NCI-H2227 (cell line): ENCODE data around the gene GCDH.
"Not testable (repeated sequence)": the region's sequence is repeated elsewhere in the genome, so short reads cannot be mapped to it uniquely, and the experiment has no call there.

ENCODE experiments used
- DNase-seq: peaks from one replicate; lab custom pipeline; 2025; ENCODE audit not compliant: unreplicated experiment; lab: John Stamatoyannopoulos, UW

Gene GCDH

DNA sequence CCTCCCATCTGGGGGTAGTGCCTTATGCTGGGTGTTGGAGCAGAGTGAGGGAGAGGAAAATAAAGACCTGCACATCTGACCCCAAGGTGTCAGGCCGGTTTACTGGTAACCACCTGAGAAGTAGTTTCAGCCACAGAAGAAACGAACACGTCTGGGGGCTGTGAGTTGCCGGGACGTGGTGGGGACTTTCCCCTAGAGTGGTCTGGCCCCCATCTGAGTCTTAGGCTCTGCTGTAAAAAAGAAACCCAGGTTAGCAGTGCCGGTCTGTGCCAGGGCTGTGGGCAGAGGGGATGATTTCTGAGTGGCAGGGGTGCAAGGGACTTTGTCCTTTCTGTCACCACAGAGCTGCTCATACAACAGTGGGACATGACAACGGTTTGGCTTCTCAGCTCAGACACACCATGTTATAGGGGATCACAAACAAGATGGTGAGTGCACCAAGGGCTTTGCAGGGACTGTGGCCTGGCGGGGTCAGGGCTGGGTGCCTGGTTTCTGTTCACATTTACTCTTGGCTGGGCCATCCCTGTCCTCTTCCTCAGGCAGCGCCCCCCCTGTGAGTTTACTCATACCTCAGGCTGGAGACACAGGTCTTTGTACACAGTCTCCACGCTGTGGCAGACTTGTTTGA lies 9.0 kb downstream of the GCDH start:
- no peak for DNase-seq

DNA sequence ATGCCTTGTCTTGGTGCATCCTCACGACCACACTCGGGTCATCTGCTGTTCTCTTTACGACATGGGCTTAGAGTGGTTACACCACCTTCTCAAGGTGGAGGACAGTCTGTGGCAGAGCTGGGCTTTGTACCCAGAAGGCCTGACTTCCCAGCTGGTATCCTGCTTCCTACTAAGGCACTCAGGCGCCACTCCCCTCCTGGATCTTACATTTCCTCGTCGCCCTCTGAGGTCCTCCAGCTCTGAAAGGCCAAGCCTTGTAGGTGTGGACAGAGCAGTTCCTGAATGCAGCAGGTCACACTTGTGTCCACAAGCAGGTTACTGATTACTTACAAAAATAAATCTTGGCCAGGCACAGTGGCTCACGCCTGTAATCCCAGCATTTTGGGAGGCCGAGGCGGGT lies 16.2 kb downstream of the GCDH start:
- DNase-seq: no peak

DNA sequence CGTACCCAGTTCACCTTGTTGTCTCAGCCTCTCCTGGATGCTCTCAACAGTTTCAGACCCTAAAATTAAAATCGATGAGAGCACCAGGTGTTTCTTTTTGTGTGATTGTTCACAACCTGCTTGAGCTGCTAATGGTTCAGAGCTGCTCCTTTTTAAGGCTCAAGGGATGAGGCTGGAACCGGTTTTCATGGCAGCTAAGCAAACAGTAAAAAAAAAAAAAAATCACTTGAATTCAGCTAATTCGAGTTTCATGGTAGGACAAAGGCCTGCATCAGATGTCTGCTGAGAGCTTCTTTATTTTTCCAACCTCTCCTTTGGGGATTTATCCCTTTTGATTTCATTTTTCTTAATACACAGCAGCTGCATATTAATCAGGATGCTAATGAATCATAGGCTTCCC lies 21.6 kb downstream of the GCDH start:
- peak; percentile 39 for DNase-seq

DNA sequence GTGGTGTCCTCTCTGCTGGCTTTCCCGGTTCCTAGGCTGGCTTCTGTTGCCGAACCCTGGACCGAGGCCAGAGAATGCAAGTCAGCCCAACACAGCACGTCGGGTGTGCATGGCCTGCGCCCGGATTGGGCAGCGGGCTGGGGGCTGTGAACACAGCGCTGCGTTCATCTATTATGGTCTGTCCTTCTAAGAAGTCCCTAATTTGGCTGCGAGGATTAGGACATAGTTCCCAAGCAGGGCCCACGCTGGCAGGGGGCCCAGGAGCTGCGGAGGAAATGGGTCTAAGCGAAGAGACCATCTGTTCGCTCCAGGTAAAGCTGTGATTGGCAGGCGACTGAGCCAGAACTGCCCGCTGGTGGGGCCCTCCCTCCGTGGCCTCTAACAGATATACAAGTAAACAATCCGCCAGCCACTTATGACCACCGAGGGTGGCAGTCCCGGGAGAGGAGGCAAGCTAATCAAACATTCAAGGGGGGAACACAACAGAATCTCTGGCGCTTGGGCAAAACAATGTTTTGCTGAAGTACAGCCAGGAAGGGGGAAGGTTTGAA lies 22.1 kb downstream of the GCDH start:
- peak; percentile 83 for DNase-seq

DNA sequence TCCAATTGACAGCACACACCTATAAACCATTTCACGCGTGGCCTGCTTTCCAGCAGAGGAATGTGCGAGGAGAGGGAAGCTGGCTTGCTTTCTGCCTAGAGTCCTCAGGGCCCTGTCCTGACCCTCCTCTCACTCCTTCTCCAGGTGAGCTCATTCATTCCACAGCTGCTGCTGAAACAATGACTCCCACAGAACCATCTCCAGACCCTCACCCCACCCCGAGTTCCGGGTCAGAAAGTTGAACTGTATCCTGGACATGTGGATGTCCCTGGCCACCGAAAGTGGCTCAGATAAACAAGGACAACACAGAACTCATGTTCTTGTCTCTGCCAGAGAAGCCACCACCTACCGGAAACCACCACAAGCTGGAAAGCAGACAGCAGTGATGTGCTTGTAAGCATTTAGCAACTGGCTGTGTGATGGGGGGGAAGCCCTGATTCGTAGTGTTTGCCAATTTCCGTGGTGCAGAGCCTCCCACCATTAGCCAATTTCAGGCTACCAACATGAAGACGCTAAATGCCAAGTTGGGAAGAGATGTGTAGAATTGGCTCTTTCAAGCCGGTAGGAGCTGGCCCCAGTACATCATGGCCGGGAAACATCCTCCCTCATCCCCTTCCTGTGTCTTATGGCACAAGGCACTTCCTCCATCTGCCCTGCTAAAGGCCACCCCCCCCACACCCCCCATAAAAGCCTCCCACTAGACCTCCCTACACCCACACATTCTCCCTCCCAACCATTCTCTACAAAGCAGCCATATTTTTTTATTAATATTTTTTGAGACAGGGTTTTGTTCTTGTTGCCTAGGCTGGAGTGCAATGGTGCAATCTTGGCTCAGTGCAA lies 23.1 kb downstream of the GCDH start:
- no peak for DNase-seq

DNA sequence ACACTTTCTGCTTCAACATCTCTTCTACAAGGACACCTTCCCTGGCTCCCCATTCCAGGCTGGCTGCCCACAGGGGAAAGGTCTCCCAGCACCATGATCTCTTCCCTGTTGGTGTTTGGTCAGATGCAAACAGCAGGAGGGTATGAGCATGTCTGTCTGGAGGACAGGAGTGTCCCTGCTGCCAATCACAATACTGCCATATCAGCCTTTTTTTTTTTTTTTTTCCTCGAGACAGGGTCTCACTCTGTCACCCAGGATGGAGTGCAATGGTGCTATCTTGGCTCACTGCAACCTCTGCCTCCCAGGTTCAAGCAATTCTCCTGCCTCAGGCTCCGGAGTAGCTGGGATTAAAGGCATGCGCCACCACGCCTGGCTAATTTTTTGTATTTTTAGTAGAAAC lies 24.9 kb downstream of the GCDH start:
- not testable (repeated sequence) for DNase-seq

DNA sequence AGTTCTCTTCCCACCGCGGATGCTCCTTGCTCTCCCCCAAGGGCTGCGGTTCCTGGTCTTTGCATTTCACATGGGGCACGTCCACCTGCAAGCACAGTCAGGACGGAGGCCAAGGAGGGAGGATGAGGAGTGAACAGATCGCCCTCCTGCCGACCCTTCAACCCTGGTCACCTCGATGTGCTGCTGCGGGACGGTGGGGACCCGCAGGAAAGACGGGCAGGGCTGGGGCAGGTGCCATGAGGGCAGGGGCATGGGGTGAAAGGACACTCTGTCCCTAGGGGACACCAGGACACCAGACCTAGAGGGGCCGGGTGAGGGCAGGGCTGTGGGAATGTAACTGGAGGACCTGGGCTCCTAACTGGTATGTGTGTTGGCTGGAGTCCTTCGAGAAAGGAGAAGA lies 27.3 kb downstream of the GCDH start:
- DNase-seq: no peak

DNA sequence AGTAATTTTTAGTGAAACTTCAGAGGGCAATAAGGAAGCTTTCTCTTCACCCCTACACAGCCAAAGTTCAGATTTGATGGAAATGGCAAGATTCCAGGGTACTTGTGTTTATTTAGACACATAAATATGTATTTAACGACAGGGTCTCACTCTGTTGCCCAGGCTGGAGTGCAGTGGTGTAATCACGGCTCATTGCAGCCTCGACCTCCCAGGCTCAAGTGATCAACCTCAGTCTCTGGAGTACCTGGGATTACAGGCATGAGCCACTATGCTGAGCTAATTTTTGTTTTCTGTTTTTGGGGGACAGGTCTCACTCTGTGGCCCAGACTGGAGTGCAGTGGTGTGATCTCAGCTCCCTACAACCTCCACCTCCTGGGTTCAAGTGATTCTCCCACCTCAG lies 30.1 kb downstream of the GCDH start:
- DNase-seq: no peak

DNA sequence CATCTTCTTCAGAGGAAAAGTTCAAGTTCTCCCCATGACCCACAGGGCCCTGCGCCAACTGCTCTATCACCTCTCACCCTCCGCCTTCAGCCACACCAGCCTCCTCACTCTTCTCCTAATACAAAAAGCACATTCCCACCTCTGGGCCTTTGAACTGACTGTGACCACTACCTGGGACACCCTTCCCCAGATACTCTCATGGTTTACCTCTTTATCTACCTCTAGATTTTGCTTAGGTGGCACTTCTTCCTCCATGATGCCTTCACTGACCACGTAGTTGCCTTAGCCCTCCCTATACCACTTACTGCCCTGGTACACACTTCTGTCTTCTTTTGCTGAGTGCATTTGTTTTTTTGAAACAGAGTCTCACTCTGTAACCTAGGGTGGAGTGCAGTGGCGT lies 32.0 kb downstream of the GCDH start:
- no peak for DNase-seq

DNA sequence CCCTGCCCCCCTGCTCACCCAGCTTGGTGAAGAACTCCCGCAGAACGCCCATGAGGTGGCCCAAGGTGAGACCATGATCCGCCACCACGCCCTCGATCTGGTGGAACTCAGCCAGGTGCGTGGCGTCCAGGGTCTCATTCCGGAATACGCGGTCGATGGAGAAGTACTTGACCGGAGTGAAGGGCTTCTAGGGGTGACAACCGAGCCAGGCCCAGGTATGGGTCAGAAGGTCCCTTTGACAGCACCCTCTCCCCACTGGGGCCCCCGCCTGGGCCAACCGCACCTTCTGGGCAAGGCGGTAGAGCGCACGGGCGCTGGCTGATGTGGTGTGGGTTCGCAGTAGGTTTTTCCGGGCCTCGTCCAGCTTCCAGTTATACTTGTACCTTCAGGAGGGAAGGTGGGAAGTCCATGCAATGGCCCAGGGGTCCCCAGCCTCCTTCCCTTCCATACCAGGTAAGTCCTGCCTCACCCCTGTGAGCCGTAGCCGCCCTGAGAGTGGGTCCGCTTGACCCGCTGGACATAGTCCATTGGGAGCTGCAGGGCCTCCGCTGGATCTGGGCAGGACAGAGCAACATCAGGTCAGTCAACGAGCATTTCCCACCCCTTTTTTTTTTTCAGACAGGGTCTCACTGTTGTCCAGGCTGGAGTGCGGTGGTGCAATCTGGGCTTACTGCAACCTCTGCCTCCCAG lies 33.8 kb downstream of the GCDH start:
- DNase-seq: no peak

DNA sequence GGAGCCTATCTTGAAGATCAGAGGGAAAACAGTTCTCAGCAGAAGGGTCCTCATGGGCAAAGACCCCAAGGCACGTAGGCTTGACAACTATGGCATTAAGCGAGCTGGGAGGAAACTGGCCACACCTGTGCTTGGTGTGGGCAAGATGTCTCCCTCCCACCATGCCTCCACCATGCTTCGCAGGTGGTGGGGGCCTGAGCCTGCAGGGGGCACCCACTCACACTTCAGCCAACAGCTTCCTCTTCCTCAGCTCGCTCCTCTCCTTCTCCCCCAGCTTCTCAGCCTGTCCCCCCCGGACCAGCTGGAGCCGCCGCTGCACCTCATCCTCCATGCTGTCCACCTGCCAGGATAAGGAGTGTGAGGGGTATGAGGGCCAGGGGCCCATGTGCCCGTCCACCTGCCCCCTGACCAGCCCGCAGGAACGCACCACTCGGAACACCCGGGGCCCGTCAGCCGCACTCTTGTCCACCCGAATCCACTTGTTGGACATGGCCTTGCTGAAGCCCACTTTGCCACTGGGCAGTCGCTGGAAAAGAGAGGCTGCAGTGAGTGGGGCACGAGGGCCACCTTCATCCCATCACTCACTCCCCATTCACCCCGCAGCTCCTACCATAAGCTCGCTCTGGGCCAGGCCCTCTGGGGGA lies 39.2 kb downstream of the GCDH start:
- DNase-seq: no peak

DNA sequence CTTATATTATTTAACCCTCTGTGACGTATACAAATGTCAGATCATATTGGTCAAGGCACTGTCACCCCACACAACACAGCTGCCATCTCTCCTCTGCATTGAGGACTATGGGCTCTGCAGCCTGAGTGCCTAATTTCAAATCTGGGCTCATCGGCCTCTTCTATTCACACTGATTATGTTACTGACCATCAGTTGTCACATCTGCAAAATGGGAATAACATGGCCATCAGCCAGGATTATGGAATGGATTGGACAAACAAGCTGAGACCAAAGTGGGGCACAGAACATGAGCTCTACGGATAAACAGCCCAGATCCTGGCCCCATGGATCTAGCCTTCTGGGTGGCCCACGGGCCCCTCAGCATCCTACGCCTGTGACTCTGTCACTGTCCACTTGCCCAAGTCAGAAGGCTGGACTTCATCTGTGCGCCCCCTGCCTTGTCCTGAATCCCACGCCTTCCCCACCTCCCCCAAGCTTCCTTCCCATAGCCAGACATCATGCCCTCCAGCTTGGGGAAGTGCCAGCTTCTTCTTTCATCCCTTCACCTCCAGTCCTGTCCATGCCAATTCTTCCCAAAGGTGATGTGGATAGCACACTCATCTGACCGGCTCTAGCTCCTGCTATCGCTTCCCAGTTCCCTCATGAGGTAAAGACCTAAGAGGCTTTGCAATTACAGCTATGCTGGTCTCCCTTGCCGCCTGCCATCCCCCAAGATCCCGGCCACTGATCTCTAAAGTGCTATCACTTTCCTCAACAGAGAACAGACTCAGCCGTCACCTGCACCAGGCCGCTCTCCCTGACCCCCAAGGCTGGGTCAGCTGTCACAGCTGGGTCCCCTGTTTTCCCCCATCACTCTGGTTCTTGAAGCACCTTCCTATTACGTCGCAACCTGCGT lies 41.7 kb downstream of the GCDH start:
- no peak for DNase-seq

DNA sequence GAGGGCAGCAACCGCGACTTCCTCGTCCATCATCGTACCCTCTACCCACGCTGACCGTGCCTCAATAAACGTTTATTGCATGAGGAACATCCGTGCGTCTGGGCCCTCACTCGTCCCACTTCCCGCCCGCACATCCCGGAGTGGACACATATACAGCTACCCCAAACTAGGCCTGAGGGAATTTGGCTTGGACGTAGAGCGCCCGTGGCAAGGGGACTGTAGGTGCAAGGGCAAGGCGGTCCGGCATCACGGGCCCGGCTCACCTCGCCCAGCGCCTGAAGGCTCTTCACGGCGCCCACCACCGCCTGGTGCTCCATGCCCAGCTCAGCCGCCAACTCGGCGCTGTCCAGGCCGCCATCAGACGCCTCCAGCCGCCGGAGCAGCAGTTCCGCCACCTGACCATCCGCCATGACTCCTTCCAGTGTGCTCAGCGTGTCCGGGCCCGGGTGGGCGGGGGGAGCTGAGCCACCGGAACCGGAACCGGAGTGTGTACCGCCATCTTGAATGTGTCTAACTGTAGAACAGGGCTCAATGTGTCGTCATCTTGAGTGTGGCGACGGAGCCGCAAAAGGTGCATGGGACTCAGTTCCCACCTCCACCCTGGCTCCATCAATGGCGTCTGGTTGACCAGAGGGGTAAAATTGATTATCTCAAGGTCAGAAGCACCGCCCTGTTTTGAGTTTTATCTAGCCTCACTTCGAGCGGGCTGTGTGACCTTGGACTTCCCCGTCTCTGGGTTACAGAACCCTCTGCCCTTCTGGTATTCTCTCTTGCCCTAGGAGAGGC lies 42.5 kb downstream of the GCDH start, which contains the start of gene FARSA:
Gene FARSA, minus strand, starts transcription at position 425 of the 786 bp plus-strand sequence. Its CDS starts 15 bp downstream, at position 410.
- DNase-seq: peak; percentile 91

DNA sequence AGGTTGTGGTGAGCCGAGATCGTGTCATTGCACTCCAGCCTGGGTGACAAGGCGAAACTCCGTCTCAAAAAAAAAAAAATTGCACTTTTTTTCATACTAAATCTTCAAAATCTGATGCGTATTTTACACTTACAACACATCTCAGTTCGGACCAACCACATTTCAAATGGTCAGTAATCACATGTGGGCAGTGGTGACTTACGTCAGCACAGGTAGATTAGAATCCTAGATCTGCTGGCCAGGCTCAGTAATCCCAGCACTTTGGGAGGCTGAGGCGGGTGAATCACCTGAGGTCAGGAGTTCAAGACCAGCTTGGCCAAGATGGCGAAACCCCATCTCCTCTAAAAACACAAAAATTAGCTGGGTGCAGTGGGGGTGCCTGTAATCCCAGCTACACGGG lies 44.1 kb downstream of the GCDH start:
- DNase-seq: no peak

DNA sequence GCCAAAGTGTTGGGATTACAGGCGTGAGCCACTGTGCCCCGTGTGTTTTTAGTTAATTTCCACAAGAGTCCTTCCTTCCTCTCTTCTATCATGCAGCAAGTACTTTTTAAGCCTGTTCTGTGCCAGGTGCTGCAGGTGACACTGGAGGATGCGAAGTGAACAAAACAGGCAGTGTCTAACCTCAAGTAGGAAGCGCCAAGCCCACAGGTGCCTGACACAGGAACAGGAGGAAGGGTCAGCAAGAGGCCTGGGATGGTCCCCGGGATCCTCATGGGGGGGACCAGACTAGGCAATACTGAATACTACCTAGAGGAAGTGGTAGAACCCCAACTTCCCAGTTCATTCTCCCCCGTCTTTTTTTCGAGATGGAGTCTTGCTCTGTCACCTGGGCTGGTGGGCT lies 45.6 kb downstream of the GCDH start:
- no peak for DNase-seq

DNA sequence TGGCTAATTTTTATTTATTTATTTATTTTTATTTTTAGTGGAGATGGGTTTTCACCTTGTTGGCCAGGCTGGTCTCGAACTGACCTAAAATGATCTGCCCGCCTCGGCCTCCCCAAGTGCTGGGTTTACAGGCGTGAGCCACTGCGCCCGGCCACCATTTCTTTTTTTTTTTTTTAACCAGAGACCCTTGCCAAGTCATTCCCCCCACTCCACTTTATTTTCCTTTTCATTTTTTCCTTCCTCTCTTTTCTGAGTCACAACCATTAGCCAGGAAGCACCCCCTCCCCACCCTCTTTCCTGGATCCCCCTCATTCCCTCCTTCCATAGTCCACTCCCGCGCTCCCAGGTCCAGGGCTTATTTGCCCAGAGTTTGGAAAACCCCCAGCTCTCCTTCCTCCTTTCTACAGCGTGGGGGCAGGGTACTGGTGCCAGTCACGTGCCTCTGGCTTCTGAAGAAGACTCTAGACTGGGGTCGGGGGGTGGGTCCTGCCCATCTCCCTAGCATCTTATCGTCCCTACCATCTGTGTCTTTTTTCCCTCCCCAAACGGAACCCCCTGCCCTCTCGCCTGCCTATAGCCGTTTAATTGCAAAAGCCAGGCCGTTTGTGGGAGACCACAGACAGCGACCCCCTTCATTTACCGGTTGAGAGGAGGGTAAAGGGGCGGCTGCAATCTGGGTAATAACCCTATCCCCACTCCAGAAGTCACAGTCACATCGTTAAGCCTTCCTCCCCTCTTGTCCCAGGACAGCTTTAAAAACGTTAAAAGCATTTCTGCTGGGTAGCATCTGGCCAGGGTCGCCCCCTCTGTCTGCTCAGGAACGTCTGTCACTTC lies 46.4 kb downstream of the GCDH start:
- peak; percentile 85 for DNase-seq

DNA sequence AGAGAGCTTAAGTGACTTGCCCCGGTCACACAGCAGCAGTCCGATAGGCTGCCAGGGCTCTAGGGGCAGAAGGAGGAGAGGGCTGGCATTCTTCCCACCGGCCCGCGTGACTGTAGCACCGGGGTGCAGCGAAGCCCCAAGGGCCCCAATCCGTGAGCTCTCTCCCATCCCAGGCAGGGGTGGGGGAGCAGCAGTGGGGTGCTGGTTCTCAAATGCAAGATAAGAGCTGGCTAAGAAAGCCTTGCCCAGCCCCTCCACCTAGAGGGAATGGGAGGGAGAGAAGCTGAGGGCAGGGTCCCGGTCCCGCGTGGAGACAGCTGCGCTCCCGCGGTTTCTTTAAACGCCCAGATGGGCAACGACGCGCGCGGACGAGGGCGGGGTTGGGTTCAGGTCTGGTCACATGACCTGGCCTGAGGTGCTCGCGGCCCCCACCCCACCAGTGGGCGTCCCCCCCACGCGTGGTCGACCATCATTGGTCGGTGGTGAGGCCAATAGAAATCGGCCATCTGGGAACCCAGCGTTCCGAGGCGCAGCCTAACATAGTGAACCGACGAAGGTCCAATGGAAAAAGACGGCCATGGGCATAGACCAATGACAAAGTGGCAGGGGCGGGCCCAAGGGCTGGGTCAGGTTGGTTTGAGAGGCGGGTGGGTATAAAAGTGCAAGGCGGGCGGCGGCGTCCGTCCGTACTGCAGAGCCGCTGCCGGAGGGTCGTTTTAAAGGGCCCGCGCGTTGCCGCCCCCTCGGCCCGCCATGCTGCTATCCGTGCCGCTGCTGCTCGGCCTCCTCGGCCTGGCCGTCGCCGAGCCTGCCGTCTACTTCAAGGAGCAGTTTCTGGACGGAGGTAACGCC lies 47.2 kb downstream of the GCDH start, which contains the start of gene CALR:
Gene CALR, plus strand, starts transcription at position 683 of the 852 bp plus-strand sequence. Its CDS starts 71 bp downstream, at position 754.
- peak; percentile 98 for DNase-seq
